GM23338 (cell line): Measurements from ENCODE around the gene MFGE8. TPM values are rescaled to one million over a fixed set of nuclear protein-coding genes. Genes with fewer than 3 reads are reported as not detected.

Experiments used
- ATAC-seq: fragments of 200-7000 bp; cut with Tn5 transposase; 3 replicates; pipeline ENCODE4 v1.9.1; 2020
- DNase-seq: peaks from one replicate; pipeline ENCODE4 v3.0.0-alpha.2; 2015; ENCODE audit warnings: low spot score
- H2AFZ ChIP-seq: fragments of 200-600 bp; sonication (generic); 2 replicates; pipeline ENCODE4 v1.8.0; 2016; ENCODE audit warnings: antibody characterized with exemption, mild to moderate bottlenecking, moderate library complexity
- H3F3A ChIP-seq: fragments of 200-600 bp; sonication (generic); replicated peaks from 2 replicates; pipeline ENCODE4 v1.8.0; 2017; ENCODE audit warnings: antibody characterized with exemption, mixed run types, low read depth
- H3K27ac ChIP-seq: fragments of 200-600 bp; sonication (generic); 2 replicates; pipeline ENCODE4 v1.6.1; 2016; ENCODE audit warnings: low read depth
- H3K27me3 ChIP-seq: fragments of 200-600 bp; sonication (generic); 2 replicates; pipeline ENCODE4 v1.8.0; 2016; ENCODE audit warnings: mild to moderate bottlenecking, mixed run types, moderate library complexity; ENCODE audit not compliant: insufficient read depth
- H3K36me3 ChIP-seq: fragments of 200-600 bp; sonication (generic); 2 replicates; pipeline ENCODE4 v1.8.0; 2016; ENCODE audit warnings: mild to moderate bottlenecking; ENCODE audit not compliant: insufficient read depth
- H3K4me1 ChIP-seq: fragments of 200-600 bp; sonication (generic); 2 replicates; pipeline ENCODE4 v1.8.0; 2016; ENCODE audit warnings: mild to moderate bottlenecking, moderate library complexity; ENCODE audit not compliant: insufficient read depth
- H3K4me2 ChIP-seq: fragments of 200-600 bp; sonication (generic); 2 replicates; pipeline ENCODE4 v1.7.1; 2017; ENCODE audit warnings: mixed run types
- H3K4me3 ChIP-seq: fragments of 200-600 bp; sonication (generic); 2 replicates; pipeline ENCODE4 v1.6.1; 2016; ENCODE audit warnings: mixed run types
- H3K79me2 ChIP-seq: fragments of 200-600 bp; sonication (generic); replicated peaks from 2 replicates; pipeline ENCODE4 v1.8.0; 2017; ENCODE audit warnings: mild to moderate bottlenecking; ENCODE audit not compliant: insufficient read depth
- H3K9me2 ChIP-seq: fragments of 200-600 bp; sonication (generic); 2 replicates; pipeline ENCODE4 v1.8.0; 2017; ENCODE audit not compliant: insufficient read depth
- H4K20me1 ChIP-seq: fragments of 200-600 bp; sonication (generic); replicated peaks from 2 replicates; pipeline ENCODE4 v1.8.0; 2017; ENCODE audit warnings: mild to moderate bottlenecking; ENCODE audit not compliant: insufficient read depth
- H3K27ac Mint-ChIP-seq: 2 replicates; pipeline ENCODE4 v1.8.0; 2020; ENCODE audit warnings: inconsistent platforms, mild to moderate bottlenecking, moderate library complexity, mixed read lengths
- H3K27me3 Mint-ChIP-seq: 3 replicates; pipeline ENCODE4 v1.8.0; 2022; ENCODE audit warnings: low read depth, mild to moderate bottlenecking, moderate library complexity, mixed read lengths, inconsistent platforms; ENCODE audit not compliant: insufficient read depth, poor library complexity
- H3K36me3 Mint-ChIP-seq: 3 replicates; pipeline ENCODE4 v1.8.0; 2021; ENCODE audit warnings: low read depth, mild to moderate bottlenecking, inconsistent platforms, moderate library complexity, mixed read lengths
- H3K4me1 Mint-ChIP-seq: 3 replicates; pipeline ENCODE4 v1.8.0; 2020; ENCODE audit warnings: mild to moderate bottlenecking, inconsistent platforms, mixed read lengths
- H3K4me3 Mint-ChIP-seq: 3 replicates; pipeline ENCODE4 v1.8.0; 2021; ENCODE audit warnings: moderate library complexity, mild to moderate bottlenecking, inconsistent platforms, mixed read lengths
- H3K9me3 Mint-ChIP-seq: 3 replicates; pipeline ENCODE4 v1.8.0; 2020; ENCODE audit warnings: moderate library complexity, mild to moderate bottlenecking, inconsistent platforms, mixed read lengths
- CREB1 ChIP-seq: fragments of 250-450 bp; sonication (Bioruptor Pico); IDR thresholded peaks from 2 replicates; pipeline ENCODE4 v1.5.0; 2020; ENCODE audit warnings: low read depth, mild to moderate bottlenecking, moderate library complexity
- EZH2phosphoT487 ChIP-seq: fragments of 200-600 bp; sonication (generic); IDR thresholded peaks from one replicate; pipeline ENCODE4 v1.8.1; 2018; ENCODE audit warnings: antibody characterized with exemption; ENCODE audit not compliant: unreplicated experiment
- JUNB ChIP-seq: IDR thresholded peaks from one replicate; pipeline ENCODE4 v1.6.1; 2016; ENCODE audit warnings: antibody characterized with exemption; ENCODE audit not compliant: unreplicated experiment
- NANOG ChIP-seq: IDR thresholded peaks from 2 replicates; pipeline ENCODE4 v1.6.1; 2016; ENCODE audit warnings: antibody characterized with exemption, borderline replicate concordance
- POLR2AphosphoS5 ChIP-seq: IDR thresholded peaks from 2 replicates; pipeline ENCODE4 v1.6.1; 2016; ENCODE audit warnings: antibody characterized with exemption, low read depth
- STAT1 ChIP-seq: IDR thresholded peaks from one replicate; pipeline ENCODE4 v1.6.1; 2016; ENCODE audit warnings: antibody characterized with exemption; ENCODE audit not compliant: unreplicated experiment
- ZNF114 ChIP-seq: fragments of 250-450 bp; sonication (Bioruptor Pico); IDR thresholded peaks from 2 replicates; pipeline ENCODE4 v1.5.0; 2020; ENCODE audit warnings: mild to moderate bottlenecking, moderate library complexity
- ZNF331 ChIP-seq: fragments of 250-450 bp; sonication (Bioruptor Pico); IDR thresholded peaks from 2 replicates; pipeline ENCODE4 v1.5.0; 2020; ENCODE audit warnings: low read depth, mild to moderate bottlenecking, moderate library complexity
- polyA plus RNA-seq: library from polyadenylated mRNA; unstranded; fragments of >200 nt; fragmentation: Nextera tagmentation; extraction: Ambion mirVana; gene quantifications from 2 replicates; pipeline ENCODE4 v1.2.1, GENCODE V29; 2016
- total RNA-seq: library from RNA; depleted of rRNA; stranded (reverse); fragments of >200 nt; shearing (Covaris generic); gene quantifications from 2 replicates; pipeline ENCODE4 v1.2.3, GENCODE V29; 2014
- TF ChIP-seq, protein P1 (sequence below), 2 experiments: fragments of 200-600 bp in 1 of 2; sonication (generic) in 1 of 2; conservative IDR thresholded peaks; 2 replicates each; pipeline versions ENCODE4 v1.5.1 to v1.6.1; 2016 to 2017; ENCODE audit warnings: antibody characterized with exemption in 2 of 2, low read depth in 2 of 2, mild to moderate bottlenecking in 2 of 2, moderate library complexity in 1 of 2
- TF ChIP-seq, protein P2 (sequence below): IDR thresholded peaks from 2 replicates; pipeline ENCODE4 v1.6.1; 2016; ENCODE audit warnings: antibody characterized with exemption
- TF ChIP-seq, protein P3 (sequence below): IDR thresholded peaks from one replicate; pipeline ENCODE4 v1.6.1; 2018; ENCODE audit warnings: antibody characterized with exemption; ENCODE audit not compliant: unreplicated experiment
- TF ChIP-seq, protein P4 (sequence below): fragments of 250-450 bp; sonication (Bioruptor Pico); IDR thresholded peaks from 2 replicates; pipeline ENCODE4 v1.5.0; 2020; ENCODE audit warnings: mild to moderate bottlenecking, moderate library complexity

The MFGE8 gene
- total and polyA plus RNA-seq, 2 experiments from 2014 or later: 279 to 671 TPM

DNA sequence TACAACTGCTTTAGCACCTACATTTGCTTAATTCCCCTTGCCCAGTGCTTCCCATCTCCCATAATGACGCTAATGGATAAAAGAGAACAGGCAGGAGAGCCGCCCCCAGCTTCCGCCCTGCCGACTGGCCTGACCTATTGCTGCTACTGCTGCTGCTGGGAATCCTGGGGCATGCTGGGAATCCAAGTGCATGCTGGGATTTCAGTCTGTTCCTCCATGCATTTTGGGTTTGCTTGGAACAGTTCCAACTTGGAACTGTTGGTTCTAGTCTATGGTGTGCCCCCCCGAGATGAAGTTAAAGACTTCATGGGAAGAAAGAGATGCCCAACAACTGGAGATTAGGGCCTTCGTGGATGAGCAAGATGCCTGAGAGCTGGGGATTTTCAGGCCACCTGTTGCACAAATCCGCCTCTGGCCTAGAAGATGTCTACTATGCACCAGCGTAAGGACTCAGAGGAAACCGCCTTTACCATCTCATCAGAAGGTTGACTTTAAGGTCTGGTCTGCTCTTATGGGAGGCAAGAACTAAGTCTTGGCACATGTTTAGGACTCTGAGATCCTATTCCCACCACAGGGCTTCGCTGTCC lies 46.8 kb downstream of the MFGE8 start (continued):
- TF ChIP-seq POLR2AphosphoS5: no peak

DNA sequence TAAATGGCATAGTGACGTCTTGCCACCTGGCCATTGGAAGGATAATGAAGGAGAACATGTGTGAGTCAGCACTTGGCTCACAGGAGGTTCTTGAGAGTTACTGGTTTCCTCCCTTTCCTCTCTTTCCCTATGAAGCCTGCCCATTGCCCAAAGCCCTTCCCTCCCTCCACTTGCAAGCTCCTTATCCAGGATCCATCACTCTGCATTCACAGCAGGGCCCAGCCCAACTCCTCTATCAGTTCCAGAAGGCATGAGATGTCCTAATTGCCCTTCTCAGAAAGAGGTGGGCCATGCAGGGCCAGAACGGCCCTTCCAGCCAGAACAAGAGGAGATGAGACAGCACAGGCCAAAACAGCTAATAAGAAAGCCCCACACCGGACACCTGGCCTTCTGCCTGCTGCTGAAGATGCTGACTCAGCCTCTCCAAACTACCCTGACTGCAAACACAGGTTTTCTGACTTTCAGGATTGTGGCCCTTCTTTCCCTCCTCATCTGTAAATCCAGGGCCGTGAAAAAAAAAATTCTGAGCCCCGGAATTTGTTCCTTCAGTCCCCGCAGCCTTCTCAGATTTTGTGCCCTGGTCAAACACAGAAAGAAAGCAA lies 47.6 kb downstream of the MFGE8 start:
- Mint-ChIP-seq H3K4me3 (no peak overlapping the region), H3K9me3 (peaks cover 4% of the 10 kb centered on the region; the same call in 2 of the 3 replicates), H3K27me3 (peaks cover 13% of the 10 kb centered on the region), H3K4me1 (no peaks in the 10 kb centered on the region; the same call in 1 of the 3 replicates), H3K36me3 (no peaks in the 10 kb centered on the region; the same call in 1 of the 3 replicates), H3K27ac (no peak overlapping the region; the same call in 1 of the 2 replicates)
- no peak overlapping the region for H3K27ac ChIP-seq
- no peaks in the 10 kb centered on the region for H3K79me2 ChIP-seq
- H2AFZ ChIP-seq: no peak overlapping the region
- H3F3A ChIP-seq: no peaks in the 10 kb centered on the region
- no peak overlapping the region for H3K4me2 ChIP-seq
- H3K4me3 ChIP-seq: no peak overlapping the region
- H3K27me3 ChIP-seq: no peaks in the 10 kb centered on the region
- no peaks in the 10 kb centered on the region for H4K20me1 ChIP-seq
- H3K36me3 ChIP-seq: no peaks in the 10 kb centered on the region
- peaks cover 4% of the 10 kb centered on the region; the same call in 1 of the 2 replicates for H3K9me2 ChIP-seq
- DNase-seq (no peak), ATAC-seq (no peak)
- H3K4me1 ChIP-seq: no peaks in the 10 kb centered on the region; the same call in 1 of the 2 replicates
- TF ChIP-seq NANOG: no peak
- TF ChIP-seq, protein P1, sequence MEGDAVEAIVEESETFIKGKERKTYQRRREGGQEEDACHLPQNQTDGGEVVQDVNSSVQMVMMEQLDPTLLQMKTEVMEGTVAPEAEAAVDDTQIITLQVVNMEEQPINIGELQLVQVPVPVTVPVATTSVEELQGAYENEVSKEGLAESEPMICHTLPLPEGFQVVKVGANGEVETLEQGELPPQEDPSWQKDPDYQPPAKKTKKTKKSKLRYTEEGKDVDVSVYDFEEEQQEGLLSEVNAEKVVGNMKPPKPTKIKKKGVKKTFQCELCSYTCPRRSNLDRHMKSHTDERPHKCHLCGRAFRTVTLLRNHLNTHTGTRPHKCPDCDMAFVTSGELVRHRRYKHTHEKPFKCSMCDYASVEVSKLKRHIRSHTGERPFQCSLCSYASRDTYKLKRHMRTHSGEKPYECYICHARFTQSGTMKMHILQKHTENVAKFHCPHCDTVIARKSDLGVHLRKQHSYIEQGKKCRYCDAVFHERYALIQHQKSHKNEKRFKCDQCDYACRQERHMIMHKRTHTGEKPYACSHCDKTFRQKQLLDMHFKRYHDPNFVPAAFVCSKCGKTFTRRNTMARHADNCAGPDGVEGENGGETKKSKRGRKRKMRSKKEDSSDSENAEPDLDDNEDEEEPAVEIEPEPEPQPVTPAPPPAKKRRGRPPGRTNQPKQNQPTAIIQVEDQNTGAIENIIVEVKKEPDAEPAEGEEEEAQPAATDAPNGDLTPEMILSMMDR (conservative IDR thresholded peaks at IDR 0.05; ENCODE audit: low read depth in 2 of 2): no peak
- TF ChIP-seq ZNF331 (CRISPR knock-in tag): no peak
- TF ChIP-seq, protein P2, sequence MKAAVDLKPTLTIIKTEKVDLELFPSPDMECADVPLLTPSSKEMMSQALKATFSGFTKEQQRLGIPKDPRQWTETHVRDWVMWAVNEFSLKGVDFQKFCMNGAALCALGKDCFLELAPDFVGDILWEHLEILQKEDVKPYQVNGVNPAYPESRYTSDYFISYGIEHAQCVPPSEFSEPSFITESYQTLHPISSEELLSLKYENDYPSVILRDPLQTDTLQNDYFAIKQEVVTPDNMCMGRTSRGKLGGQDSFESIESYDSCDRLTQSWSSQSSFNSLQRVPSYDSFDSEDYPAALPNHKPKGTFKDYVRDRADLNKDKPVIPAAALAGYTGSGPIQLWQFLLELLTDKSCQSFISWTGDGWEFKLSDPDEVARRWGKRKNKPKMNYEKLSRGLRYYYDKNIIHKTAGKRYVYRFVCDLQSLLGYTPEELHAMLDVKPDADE: no peak
- no peak for TF ChIP-seq ZNF114 (CRISPR knock-in tag)
- TF ChIP-seq, protein P3, sequence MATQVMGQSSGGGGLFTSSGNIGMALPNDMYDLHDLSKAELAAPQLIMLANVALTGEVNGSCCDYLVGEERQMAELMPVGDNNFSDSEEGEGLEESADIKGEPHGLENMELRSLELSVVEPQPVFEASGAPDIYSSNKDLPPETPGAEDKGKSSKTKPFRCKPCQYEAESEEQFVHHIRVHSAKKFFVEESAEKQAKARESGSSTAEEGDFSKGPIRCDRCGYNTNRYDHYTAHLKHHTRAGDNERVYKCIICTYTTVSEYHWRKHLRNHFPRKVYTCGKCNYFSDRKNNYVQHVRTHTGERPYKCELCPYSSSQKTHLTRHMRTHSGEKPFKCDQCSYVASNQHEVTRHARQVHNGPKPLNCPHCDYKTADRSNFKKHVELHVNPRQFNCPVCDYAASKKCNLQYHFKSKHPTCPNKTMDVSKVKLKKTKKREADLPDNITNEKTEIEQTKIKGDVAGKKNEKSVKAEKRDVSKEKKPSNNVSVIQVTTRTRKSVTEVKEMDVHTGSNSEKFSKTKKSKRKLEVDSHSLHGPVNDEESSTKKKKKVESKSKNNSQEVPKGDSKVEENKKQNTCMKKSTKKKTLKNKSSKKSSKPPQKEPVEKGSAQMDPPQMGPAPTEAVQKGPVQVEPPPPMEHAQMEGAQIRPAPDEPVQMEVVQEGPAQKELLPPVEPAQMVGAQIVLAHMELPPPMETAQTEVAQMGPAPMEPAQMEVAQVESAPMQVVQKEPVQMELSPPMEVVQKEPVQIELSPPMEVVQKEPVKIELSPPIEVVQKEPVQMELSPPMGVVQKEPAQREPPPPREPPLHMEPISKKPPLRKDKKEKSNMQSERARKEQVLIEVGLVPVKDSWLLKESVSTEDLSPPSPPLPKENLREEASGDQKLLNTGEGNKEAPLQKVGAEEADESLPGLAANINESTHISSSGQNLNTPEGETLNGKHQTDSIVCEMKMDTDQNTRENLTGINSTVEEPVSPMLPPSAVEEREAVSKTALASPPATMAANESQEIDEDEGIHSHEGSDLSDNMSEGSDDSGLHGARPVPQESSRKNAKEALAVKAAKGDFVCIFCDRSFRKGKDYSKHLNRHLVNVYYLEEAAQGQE: no peak
- TF ChIP-seq STAT1: no peak
- TF ChIP-seq, protein P4, sequence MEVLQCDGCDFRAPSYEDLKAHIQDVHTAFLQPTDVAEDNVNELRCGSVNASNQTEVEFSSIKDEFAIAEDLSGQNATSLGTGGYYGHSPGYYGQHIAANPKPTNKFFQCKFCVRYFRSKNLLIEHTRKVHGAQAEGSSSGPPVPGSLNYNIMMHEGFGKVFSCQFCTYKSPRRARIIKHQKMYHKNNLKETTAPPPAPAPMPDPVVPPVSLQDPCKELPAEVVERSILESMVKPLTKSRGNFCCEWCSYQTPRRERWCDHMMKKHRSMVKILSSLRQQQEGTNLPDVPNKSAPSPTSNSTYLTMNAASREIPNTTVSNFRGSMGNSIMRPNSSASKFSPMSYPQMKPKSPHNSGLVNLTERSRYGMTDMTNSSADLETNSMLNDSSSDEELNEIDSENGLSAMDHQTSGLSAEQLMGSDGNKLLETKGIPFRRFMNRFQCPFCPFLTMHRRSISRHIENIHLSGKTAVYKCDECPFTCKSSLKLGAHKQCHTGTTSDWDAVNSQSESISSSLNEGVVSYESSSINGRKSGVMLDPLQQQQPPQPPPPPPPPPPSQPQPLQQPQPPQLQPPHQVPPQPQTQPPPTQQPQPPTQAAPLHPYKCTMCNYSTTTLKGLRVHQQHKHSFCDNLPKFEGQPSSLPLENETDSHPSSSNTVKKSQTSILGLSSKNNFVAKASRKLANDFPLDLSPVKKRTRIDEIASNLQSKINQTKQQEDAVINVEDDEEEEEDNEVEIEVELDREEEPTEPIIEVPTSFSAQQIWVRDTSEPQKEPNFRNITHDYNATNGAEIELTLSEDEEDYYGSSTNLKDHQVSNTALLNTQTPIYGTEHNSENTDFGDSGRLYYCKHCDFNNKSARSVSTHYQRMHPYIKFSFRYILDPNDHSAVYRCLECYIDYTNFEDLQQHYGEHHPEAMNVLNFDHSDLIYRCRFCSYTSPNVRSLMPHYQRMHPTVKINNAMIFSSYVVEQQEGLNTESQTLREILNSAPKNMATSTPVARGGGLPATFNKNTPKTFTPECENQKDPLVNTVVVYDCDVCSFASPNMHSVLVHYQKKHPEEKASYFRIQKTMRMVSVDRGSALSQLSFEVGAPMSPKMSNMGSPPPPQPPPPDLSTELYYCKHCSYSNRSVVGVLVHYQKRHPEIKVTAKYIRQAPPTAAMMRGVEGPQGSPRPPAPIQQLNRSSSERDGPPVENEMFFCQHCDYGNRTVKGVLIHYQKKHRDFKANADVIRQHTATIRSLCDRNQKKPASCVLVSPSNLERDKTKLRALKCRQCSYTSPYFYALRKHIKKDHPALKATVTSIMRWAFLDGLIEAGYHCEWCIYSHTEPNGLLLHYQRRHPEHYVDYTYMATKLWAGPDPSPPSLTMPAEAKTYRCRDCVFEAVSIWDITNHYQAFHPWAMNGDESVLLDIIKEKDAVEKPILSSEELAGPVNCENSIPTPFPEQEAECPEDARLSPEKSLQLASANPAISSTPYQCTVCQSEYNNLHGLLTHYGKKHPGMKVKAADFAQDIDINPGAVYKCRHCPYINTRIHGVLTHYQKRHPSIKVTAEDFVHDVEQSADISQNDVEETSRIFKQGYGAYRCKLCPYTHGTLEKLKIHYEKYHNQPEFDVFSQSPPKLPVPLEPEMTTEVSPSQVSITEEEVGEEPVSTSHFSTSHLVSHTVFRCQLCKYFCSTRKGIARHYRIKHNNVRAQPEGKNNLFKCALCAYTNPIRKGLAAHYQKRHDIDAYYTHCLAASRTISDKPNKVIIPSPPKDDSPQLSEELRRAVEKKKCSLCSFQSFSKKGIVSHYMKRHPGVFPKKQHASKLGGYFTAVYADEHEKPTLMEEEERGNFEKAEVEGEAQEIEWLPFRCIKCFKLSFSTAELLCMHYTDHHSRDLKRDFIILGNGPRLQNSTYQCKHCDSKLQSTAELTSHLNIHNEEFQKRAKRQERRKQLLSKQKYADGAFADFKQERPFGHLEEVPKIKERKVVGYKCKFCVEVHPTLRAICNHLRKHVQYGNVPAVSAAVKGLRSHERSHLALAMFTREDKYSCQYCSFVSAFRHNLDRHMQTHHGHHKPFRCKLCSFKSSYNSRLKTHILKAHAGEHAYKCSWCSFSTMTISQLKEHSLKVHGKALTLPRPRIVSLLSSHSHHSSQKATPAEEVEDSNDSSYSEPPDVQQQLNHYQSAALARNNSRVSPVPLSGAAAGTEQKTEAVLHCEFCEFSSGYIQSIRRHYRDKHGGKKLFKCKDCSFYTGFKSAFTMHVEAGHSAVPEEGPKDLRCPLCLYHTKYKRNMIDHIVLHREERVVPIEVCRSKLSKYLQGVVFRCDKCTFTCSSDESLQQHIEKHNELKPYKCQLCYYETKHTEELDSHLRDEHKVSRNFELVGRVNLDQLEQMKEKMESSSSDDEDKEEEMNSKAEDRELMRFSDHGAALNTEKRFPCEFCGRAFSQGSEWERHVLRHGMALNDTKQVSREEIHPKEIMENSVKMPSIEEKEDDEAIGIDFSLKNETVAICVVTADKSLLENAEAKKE: no peak
- TF ChIP-seq CREB1 (CRISPR knock-in tag): no peak
- TF ChIP-seq EZH2phosphoT487: no peak
- no peak for TF ChIP-seq JUNB
